Esophagus (tissue), 2 donors: Measurements from ENCODE around the gene XRN2. TPM values are rescaled to one million over a fixed set of nuclear protein-coding genes. Genes with fewer than 3 reads are reported as not detected.

Source experiments
- H3K27ac ChIP-seq, 2 donors: one replicate each; pipeline ENCODE4 v1.5.1; 2013; ENCODE audit warnings: low read depth in 2 of 2, mild to moderate bottlenecking in 2 of 2, inconsistent platforms in 1 of 2, low read length in 1 of 2, moderate library complexity in 1 of 2
- H3K27me3 ChIP-seq, 2 donors: one replicate each; pipeline ENCODE4 v1.6.1; 2013; ENCODE audit warnings: low read length in 2 of 2, control low read depth in 1 of 2, mild to moderate bottlenecking in 1 of 2; ENCODE audit not compliant: insufficient read depth in 2 of 2, control insufficient read depth in 1 of 2
- H3K36me3 ChIP-seq, 2 donors: one replicate each; pipeline ENCODE4 v1.6.1; 2013; ENCODE audit warnings: low read length in 1 of 2; ENCODE audit not compliant: control insufficient read depth in 2 of 2, insufficient read depth in 2 of 2
- H3K4me1 ChIP-seq, 2 donors: one replicate each; pipeline ENCODE4 v1.6.1; 2013; ENCODE audit warnings: low read length in 1 of 2; ENCODE audit not compliant: control insufficient read depth in 2 of 2, insufficient read depth in 2 of 2
- H3K4me3 ChIP-seq, 2 donors: one replicate each; pipeline ENCODE4 v1.5.1; 2013; ENCODE audit warnings: low read length in 2 of 2, mild to moderate bottlenecking in 2 of 2, low read depth in 1 of 2, moderate library complexity in 1 of 2
- H3K9me3 ChIP-seq, 2 donors: one replicate each; pipeline ENCODE4 v1.6.1; 2013; ENCODE audit warnings: mild to moderate bottlenecking in 2 of 2, low read depth in 1 of 2, low read length in 1 of 2, moderate library complexity in 1 of 2; ENCODE audit not compliant: control insufficient read depth in 2 of 2, insufficient read depth in 1 of 2
- WGBS, 2 donors: extraction: QIAGEN DNeasy Blood & Tissue Kit; methylation state at CpG; one replicate each; pipeline ENCODE4 v1.1.7; 2013; 5-methylcytosine and 5-hydroxymethylcytosine counted together
- polyA plus RNA-seq, 2 donors: library from polyadenylated mRNA; stranded (reverse); fragments of 200-250 nt; gene quantifications; one replicate each; pipeline ENCODE4 v1.2.3, GENCODE V29; 2013
- donor health status: healthy with polysubstance abuse.
- donor health status: Bipolar disorder and iron deficiency.

XRN2 gene
- polyA plus RNA-seq, 2 donors, result 5.2 to 20.1 TPM

DNA sequence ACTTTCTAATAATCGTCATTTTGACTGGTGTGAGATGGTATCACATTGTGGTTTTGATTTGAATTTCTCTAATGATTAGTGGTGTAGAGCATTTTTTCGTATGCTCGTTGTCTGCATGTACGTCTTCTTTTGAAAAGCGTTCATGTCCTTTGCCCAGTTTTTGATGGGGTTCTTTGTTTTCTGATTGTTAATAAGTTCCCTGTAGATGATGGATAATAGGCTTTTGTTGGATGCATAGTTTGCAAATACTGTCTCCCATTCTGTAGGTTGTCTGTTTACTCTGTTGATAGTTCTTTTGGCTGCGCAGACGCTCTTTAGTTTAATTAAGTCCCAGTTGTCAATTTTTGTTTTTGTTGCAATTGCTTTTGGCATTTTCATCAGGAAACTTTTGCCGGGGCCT is 32.3 kb upstream of the XRN2 start:
- H3K27ac ChIP-seq, result no peak overlapping the region
- H3K9me3 ChIP-seq, result peaks cover 4 to 7% of the 10 kb centered on the region in 2 donors
- H3K36me3 ChIP-seq, result no peaks in the 10 kb centered on the region
- WGBS, 2 donors, result 64 to 71% methylated on average over 8 of the region's 8 CpGs
- H3K4me3 ChIP-seq, result no peak overlapping the region
- no peaks in the 10 kb centered on the region for H3K27me3 ChIP-seq
- H3K4me1 ChIP-seq, result no peaks in the 10 kb centered on the region

DNA sequence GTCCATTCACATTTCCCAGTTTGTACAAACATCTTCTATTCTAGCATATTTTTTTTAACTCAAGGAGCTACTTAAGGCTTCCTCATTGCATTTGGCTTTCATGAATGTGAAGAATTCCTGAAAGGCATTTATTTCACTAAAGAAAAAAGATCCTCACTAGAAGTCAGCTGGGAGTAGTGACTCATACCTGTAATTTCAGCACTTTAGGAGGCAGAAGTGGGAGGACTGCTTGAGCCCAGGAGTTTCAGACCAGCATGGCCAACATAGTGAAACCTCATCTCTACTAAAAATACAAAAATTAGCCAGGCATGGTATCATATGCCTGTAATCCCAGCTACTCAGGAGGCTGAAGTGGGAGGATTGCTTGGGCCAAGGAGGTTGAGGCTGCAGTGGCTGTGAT is 30.9 kb upstream of the XRN2 start:
- H3K9me3 ChIP-seq, result peaks cover 0 to 4% of the 10 kb centered on the region in 2 donors
- no peaks in the 10 kb centered on the region for H3K27me3 ChIP-seq
- H3K27ac ChIP-seq, result no peak overlapping the region
- H3K36me3 ChIP-seq, result no peaks in the 10 kb centered on the region
- H3K4me3 ChIP-seq, result no peak overlapping the region
- H3K4me1 ChIP-seq, result no peaks in the 10 kb centered on the region

GRCh38 chr20:21272679-21273078 is 30.5 kb upstream of the XRN2 start:
- H3K4me3 ChIP-seq, result no peak overlapping the region
- H3K36me3 ChIP-seq, result no peaks in the 10 kb centered on the region
- WGBS, 2 donors, result 82 to 87% methylated on average over 3 of the region's 3 CpGs
- no peaks in the 10 kb centered on the region for H3K27me3 ChIP-seq
- H3K9me3 ChIP-seq, result peaks cover 0 to 4% of the 10 kb centered on the region in 2 donors
- H3K27ac ChIP-seq, result no peak overlapping the region
- no peaks in the 10 kb centered on the region for H3K4me1 ChIP-seq

- H3K4me3 ChIP-seq, result no peak overlapping the region
- WGBS, 2 donors, result 83 to 87% methylated on average over 8 of the region's 8 CpGs
- no peaks in the 10 kb centered on the region for H3K4me1 ChIP-seq
- H3K36me3 ChIP-seq, result no peaks in the 10 kb centered on the region
- H3K27ac ChIP-seq, result no peak overlapping the region
- H3K27me3 ChIP-seq, result no peaks in the 10 kb centered on the region
- peaks cover 0 to 4% of the 10 kb centered on the region in 2 donors for H3K9me3 ChIP-seq
These were observed 29.3 kb upstream of the XRN2 start for GRCh38 chr20:21273755-21274386.

DNA sequence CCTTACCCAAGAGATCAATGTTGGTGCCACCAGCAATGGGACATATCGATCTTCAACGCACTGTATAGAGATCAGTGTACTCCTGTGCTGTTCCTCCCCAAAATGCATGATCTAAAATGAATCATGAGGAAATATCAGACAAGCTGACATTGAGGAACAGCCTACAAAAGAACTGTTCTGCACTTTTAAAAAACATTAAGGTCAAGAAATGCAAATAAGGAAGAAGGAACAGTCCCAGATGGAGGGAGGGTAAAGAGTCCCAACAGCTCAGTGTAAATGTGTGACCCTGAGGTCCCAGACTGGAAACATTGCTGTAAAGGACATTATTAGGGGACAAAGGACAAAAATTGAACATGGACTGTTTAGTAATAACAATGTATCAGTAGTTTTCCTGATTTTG is 24.3 kb upstream of the XRN2 start:
- no peaks in the 10 kb centered on the region for H3K9me3 ChIP-seq

GRCh38 chr20:21279706-21280521 is 23.2 kb upstream of the XRN2 start:
- WGBS, 2 donors, result 50 to 58% methylated on average over 7 of the region's 7 CpGs
- Histone ChIP-seq H3K36me3 (no peaks in the 10 kb centered on the region), H3K4me3 (no peak overlapping the region), H3K4me1 (no peaks in the 10 kb centered on the region), H3K27ac (no peak overlapping the region), H3K27me3 (no peaks in the 10 kb centered on the region), H3K9me3 (no peaks in the 10 kb centered on the region)

More for the DNA sequence above, 24.3 kb upstream of the XRN2 start:
- Histone ChIP-seq H3K36me3 (no peaks in the 10 kb centered on the region), H3K4me1 (no peaks in the 10 kb centered on the region), H3K4me3 (no peak overlapping the region), H3K27ac (no peak overlapping the region), H3K27me3 (no peaks in the 10 kb centered on the region)
- 93 to 95% methylated on average over 2 of the region's 2 CpGs for WGBS, 2 donors

GRCh38 chr20:21280522-21281016 is 22.6 kb upstream of the XRN2 start:
- no peak overlapping the region for H3K27ac ChIP-seq
- WGBS, 2 donors, result 51 to 72% methylated on average over 3 of the region's 3 CpGs
- no peaks in the 10 kb centered on the region for H3K36me3 ChIP-seq
- H3K4me1 ChIP-seq, result no peaks in the 10 kb centered on the region
- no peaks in the 10 kb centered on the region for H3K9me3 ChIP-seq
- no peak overlapping the region for H3K4me3 ChIP-seq
- no peaks in the 10 kb centered on the region for H3K27me3 ChIP-seq

- no peak overlapping the region for H3K27ac ChIP-seq
- no peak overlapping the region for H3K4me3 ChIP-seq
- no peaks in the 10 kb centered on the region for H3K4me1 ChIP-seq
- no peaks in the 10 kb centered on the region for H3K27me3 ChIP-seq
- no peaks in the 10 kb centered on the region for H3K9me3 ChIP-seq
- H3K36me3 ChIP-seq, result no peaks in the 10 kb centered on the region
- WGBS, 2 donors, result 61 to 63% methylated on average over 4 of the region's 4 CpGs
These were observed 16.4 kb upstream of the XRN2 start for GRCh38 chr20:21286775-21287174.

GRCh38 chr20:21288587-21289370 is 14.4 kb upstream of the XRN2 start:
- H3K36me3 ChIP-seq, result no peaks in the 10 kb centered on the region
- 69 to 76% methylated on average over 14 of the region's 14 CpGs for WGBS, 2 donors
- H3K27ac ChIP-seq, result no peak overlapping the region
- no peaks in the 10 kb centered on the region for H3K27me3 ChIP-seq
- H3K9me3 ChIP-seq, result no peaks in the 10 kb centered on the region
- no peak overlapping the region for H3K4me3 ChIP-seq
- H3K4me1 ChIP-seq, result no peaks in the 10 kb centered on the region
